COR-L47 (cell line): ENCODE measurements around the gene COL4A6.

Experiments used
- DNase-seq: peaks from one replicate; lab custom pipeline; 2025; lab: John Stamatoyannopoulos, UW

COL4A6 gene

GRCh38 chrX:108331126-108331909 lies 106.9 kb downstream of the COL4A6 start:
- no peak for DNase-seq

GRCh38 chrX:108323751-108324150 lies 114.5 kb downstream of the COL4A6 start:
- no peak for DNase-seq

DNA sequence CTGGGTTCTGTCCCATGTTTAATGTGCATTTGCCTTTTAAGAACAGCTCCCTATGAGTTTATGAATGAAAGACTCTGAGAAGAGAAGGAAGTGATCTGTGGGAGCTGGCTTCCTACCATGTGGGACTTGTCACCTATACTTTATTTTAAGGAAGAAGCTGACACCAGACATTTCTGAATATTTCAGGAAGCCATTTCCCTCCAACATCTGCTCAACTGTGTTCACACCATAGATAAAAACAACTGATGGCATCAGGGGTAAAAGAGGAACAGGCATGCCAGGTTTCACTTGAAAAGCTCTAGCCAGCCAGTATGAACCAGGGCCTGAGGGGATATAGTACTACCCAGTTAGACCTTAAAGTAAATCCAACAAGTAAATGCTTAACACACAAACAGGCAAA lies 116.0 kb downstream of the COL4A6 start:
- no peak for DNase-seq

DNA sequence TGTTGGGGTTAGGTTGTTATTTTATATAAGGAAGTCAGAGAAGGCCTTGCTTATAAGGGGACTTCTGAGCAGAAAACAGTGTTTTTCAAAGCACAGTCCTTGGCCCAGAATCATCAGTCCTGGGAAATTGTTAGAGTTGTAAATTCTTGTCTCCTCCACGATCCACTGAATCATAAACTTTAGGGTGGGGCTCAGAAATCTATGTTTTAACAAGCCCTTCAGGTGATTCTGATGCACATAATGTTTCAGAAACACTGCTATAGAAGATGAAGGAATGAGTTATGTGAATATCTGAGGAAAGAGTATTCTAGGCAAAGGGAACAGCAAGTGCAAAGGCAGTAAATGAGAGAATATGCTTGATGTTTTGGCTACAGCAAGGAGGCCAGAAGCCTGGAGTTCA lies 121.8 kb downstream of the COL4A6 start:
- DNase-seq, result no peak

- no peak for DNase-seq
These were observed 124.6 kb downstream of the COL4A6 start for GRCh38 chrX:108313669-108314068.

DNA sequence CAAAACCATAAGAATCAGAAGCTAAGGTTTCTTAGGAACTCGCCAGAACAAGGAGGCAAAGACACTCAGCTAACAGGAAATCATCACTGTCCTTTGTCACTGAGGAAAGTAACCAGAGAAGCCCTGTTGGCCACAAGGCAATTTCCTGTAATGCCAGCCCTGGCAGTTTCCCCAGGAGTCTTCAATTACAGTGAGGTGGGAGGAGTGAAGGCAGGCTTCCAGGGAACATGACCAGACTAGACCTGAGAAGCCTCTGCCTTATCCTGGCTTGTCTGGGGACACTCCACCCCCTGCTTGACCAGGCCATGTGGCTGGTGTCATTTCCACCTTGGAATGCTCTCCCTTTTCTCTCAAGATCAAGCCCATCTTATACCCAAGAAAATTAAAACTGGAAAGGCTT lies 125.3 kb downstream of the COL4A6 start:
- DNase-seq, result peak; percentile 56

GRCh38 chrX:108312011-108312410 lies 126.2 kb downstream of the COL4A6 start:
- no peak for DNase-seq

GRCh38 chrX:108310506-108310905 lies 127.7 kb downstream of the COL4A6 start:
- DNase-seq, result no peak

GRCh38 chrX:108309144-108309543 lies 129.1 kb downstream of the COL4A6 start:
- no peak for DNase-seq

DNA sequence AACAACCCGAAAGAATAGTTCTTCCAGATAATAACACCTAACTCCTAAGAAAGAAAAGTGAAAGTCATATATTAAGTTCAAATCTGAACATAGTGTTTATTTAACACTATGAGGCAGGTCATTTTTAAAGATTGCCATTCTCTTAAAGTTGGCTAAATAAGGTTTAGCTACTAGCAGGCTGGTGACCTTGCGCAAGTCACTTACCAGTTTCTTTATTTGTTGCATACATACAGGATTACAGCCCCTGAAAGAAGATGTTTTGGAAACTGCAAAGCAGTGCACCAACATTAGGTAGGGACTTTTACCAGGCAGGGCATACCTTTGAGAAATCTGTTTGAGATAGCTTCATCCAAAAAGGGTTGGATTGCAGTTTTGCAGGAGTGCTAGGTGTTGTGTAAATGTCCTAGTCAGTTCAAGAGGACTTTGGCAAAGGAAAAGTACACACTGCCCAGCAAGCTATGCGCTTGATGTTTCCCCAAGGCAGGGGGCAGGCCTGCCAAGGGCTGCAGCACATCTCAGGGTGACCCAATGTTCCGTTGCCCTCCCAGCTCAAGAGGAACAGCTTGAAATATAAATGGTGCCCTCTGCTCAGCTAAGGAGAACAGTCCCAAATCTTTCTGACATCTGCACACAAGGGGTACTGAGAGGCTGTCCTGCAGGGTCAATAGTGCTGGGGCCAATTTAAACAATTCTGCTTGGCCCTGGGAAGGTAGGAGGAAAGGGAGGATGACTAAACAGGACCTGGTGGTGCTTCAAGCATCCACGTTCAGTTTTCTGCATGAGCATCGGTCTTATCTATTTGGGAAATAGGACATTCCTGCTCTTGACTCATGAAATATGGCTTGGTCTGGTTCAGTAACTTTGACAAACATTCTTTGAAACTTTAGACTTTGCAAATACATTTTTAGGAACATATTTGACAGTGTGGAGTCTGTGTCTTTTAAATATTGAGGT lies 130.8 kb downstream of the COL4A6 start:
- DNase-seq, result no peak

GRCh38 chrX:108306086-108306485 lies 132.1 kb downstream of the COL4A6 start:
- no peak for DNase-seq

GRCh38 chrX:108304757-108305156 lies 133.5 kb downstream of the COL4A6 start:
- DNase-seq, result no peak

DNA sequence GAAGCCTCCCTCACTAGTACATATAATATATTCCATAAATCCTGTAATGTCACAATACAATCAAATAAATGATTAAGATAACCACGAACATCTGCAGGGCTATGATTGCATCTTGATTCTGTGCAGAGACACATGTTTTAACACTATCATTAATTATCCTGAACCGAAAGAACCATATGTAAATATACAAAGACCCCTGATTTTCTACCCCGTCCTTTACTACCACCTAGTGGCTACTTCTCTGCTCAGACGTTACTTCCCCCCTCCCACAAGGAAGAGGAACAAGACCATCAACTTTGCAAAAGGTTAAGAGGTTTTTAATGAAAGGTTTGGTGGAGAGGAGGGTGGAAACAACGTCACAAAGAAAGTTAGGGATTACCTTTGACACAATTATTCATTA lies 134.0 kb downstream of the COL4A6 start:
- DNase-seq, result no peak

DNA sequence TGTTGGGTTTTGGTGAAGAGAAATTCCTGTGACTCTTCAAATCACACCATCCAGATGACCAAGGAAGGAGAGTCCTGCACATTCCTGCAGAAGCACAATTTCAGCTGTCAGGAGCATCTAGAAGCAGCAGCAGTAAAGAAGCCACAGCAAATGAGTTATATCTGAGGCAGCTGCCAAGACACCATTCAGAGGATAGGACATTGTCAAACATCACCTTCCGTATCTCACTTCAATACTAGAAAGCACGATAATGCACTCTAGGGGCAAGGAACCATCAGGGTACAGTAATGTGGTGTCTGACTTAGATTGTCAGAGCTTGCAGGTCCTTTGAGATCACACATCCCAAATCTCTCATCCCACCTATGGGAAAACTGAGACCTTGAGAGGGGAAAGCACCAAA lies 134.5 kb downstream of the COL4A6 start:
- DNase-seq, result no peak

DNA sequence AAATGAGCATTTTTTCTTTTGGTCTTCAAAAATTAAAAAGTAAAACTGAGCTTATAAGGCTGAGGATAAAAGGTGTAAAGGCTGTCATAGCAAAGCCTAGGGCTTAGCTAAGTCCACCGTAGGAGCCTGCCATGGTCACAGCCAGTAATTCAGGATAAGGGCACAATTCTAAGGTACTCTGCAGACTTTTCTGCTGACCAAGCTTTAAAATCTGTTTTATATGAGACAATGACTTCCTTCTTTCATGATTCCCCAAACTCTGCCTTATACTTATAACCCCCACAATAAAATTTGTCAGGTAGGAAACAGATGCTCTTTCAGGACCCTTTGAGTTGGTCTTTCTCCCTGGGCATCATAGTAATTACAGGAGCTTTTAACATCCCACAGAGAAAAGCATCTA lies 138.5 kb downstream of the COL4A6 start:
- no peak for DNase-seq

DNA sequence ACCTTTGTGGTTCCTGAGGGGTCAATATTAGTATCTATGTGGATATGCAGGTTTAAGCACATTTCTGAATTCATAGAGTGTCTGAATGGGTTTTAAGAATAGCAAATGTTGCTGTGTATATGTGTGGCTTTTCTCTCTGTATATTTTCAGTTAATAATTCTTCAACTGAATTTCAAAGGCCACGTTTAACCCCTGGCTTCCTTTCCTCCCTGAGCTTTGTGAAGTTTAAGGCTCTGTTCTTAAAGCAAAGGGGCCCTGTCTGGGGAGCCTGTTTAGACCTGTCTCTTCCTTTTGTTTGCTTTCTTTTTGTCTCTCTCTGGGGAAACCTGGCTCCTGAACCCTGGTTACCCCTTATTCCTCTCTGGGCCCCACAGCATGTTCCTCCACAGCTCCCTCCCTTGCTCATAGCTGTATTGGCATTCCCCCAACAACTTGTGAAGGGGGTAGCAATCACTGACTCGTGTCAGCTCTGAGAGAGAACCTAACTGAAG lies 139.1 kb downstream of the COL4A6 start:
- DNase-seq, result no peak

- DNase-seq, result no peak
These were observed 140.0 kb downstream of the COL4A6 start for GRCh38 chrX:108298165-108298602.

DNA sequence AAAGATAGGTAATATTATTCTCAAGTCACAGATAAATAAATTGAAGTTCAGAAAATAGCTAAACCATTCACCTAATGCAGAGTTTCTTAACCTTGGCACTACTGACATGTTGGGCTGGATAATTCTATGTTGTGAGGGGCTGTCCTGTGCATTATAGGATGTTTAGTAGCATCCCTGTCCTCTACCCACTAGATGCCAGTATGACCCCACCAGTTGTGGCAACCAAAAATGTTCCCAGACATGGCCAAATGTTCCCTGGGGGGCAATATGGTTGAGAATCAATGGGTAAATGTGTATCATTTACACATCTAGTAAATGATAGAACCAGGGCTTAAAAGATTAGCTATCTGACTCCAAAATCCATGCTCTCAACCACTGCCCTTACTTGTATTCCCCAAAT lies 140.9 kb downstream of the COL4A6 start:
- DNase-seq, result no peak

DNA sequence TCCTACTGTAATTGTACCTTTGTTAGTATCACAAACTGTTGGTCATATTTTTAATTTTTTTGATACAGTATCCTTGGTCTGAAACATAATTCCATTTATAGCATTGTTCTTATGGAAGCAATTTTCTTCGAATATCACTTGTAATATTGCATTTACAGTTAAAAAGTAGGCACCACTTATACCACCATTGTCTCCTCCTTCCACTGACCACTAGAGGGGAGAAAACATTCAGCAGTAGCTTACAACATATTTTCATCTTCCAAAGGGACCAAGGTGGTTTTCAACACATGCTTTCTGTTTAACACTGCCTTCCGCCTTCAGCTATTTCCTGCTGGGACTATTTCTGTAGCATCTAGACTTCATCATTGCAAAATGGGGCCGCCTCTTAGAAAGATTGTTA lies 146.2 kb downstream of the COL4A6 start:
- DNase-seq, result no peak

- no peak for DNase-seq
These were observed 152.3 kb downstream of the COL4A6 start for GRCh38 chrX:108285918-108286317.

DNA sequence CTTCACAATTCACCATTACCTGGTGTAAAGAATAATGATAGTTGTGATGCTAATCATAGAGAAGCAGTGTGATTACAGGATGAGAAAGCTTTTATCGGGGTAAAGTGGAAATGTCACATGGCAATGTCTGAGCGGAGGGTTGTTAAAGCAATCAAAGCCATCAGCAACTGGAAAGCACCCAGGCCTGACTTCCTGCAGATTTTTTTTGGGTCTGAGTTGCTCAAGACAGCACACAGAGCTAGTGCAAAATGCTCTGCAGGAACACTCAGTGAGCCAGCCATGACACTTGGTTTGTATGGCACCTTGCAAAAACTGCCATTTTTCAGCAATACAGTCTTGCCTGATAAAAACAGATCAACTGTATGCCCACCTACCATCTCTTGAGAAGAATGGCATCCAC lies 152.9 kb downstream of the COL4A6 start:
- DNase-seq, result no peak

DNA sequence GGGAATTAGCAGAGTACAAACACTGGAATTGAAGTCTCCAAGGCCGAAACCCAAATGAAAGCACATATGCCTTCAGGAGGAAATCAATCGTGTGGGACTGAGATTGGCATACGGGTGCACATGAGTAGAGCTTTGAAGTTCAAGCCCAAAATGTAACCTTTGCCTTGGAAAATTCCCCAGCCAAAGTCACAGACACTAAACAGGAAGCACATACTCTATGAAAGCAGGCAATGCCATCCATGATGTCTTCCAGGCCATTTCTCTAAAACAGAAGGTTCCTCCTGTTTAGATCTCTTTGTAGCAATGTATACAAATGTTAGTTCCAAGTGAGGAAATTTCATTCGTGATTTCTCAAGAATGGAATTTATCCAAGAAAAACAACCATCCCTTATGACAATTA lies 162.5 kb downstream of the COL4A6 start:
- DNase-seq, result no peak

DNA sequence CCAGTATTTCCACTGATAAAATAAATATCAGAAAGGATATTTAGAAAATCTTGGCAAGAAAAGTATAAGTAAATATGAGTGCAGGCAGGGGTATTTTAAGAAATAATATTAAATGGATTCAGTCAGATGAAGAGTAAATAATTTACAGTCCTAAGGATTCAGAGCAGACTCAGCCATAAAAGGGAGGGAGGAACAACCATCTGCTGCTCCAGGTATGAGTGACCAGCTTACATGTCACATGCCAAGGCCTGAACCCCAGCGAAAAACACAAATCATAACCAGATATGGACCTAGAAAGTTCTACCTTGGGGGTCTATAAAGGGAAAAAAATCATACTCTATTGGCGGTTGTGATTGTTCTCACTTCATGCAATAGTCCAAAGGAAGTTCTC lies 166.8 kb downstream of the COL4A6 start:
- no peak for DNase-seq
